Measurements from ENCODE around the gene ARL6IP5.

- TF ChIP-seq CTCF (IDR thresholded peaks at IDR 0.05), result no peak
- no peak for TF ChIP-seq POLR2AphosphoS5 (IDR thresholded peaks at IDR 0.05)
- no peak for TF ChIP-seq POLR2A (IDR thresholded peaks at IDR 0.05)
- TF ChIP-seq EP300 (IDR thresholded peaks at IDR 0.05), result no peak
Observed at GRCh38 chr3:69097407-69098086, 12.8 kb downstream of the ARL6IP5 start.
